Measurements from ENCODE around the gene STARD7. TPM values are rescaled to one million over a fixed set of nuclear protein-coding genes. Genes with fewer than 3 reads are reported as not detected.

Gene STARD7
- total RNA-seq, 2 experiments from 2014 or later, result 241 to 248 TPM

GRCh38 chr2:96146153-96146880 is 62.3 kb downstream of the STARD7 start:
- POLR2A ChIA-PET, result interaction anchor here (0.5 to 8.1 kb wide), 8 partner anchors 14 to 176 kb away, joined by 3 to 240 read pairs (median 4); partner anchors contain the start of gene STARD7
- CTCF ChIA-PET, result interaction anchor here (0.6 to 9.5 kb wide), 5 partner anchors 8 to 123 kb away, joined by 3 to 141 read pairs (median 5); no protein-coding TSS in a partner anchor

GRCh38 chr2:96145848-96146152 is 62.8 kb downstream of the STARD7 start:
- CTCF ChIA-PET, result interaction anchor here (0.6 to 9.5 kb wide), 4 partner anchors 8 to 122 kb away, joined by 3 to 141 read pairs (median 46); no protein-coding TSS in a partner anchor
- POLR2A ChIA-PET, result interaction anchor here (1.4 to 8.1 kb wide), 5 partner anchors 15 to 63 kb away, joined by 3 to 240 read pairs (median 6); partner anchors contain the start of gene STARD7

GRCh38 chr2:96145036-96145847 is 63.4 kb downstream of the STARD7 start, which contains the start of gene DUSP2:
Gene DUSP2 (minus strand): TSS chr2:96145440. CDS start chr2:96145354, 86 bp downstream.
- POLR2A ChIA-PET, result interaction anchor here (1.0 to 8.1 kb wide), 6 partner anchors 9 to 63 kb away, joined by 3 to 240 read pairs (median 6); partner anchors contain the start of gene STARD7
- CTCF ChIA-PET, result interaction anchor here (0.9 to 9.5 kb wide), 5 partner anchors 9 to 123 kb away, joined by 3 to 141 read pairs (median 4); no protein-coding TSS in a partner anchor

GRCh38 chr2:96144481-96145035 is 64.1 kb downstream of the STARD7 start:
- ChIA-PET CTCF (interaction anchor here (1.1 to 9.5 kb wide), 4 partner anchors 17 to 122 kb away, joined by 3 to 141 read pairs (median 46); no protein-coding TSS in a partner anchor), POLR2A (interaction anchor here (1.0 to 8.1 kb wide), 5 partner anchors 8 to 30 kb away, joined by 3 to 240 read pairs (median 6); no protein-coding TSS in a partner anchor)

GRCh38 chr2:96143848-96144480 is 64.7 kb downstream of the STARD7 start:
- ChIA-PET CTCF (interaction anchor here (1.1 to 9.5 kb wide), 4 partner anchors 17 to 122 kb away, joined by 3 to 141 read pairs (median 46); no protein-coding TSS in a partner anchor), POLR2A (interaction anchor here (1.8 to 8.1 kb wide), 4 partner anchors 13 to 38 kb away, joined by 5 to 240 read pairs (median 12); no protein-coding TSS in a partner anchor)

- ChIA-PET POLR2A (interaction anchor here (1.2 to 8.1 kb wide), 5 partner anchors 10 to 65 kb away, joined by 3 to 240 read pairs (median 7); partner anchors contain the start of gene STARD7), CTCF (interaction anchor here (1.0 to 9.5 kb wide), 7 partner anchors 10 to 38 kb away, joined by 3 to 141 read pairs (median 8); no protein-coding TSS in a partner anchor)
Measured at GRCh38 chr2:96143231-96143847, 65.3 kb downstream of the STARD7 start.

- POLR2A ChIA-PET, result interaction anchor here (1.1 to 8.1 kb wide), 7 partner anchors 11 to 385 kb away, joined by 3 to 240 read pairs (median 5); partner anchors contain the start of gene STARD7
- CTCF ChIA-PET, result interaction anchor here (0.6 to 9.5 kb wide), 10 partner anchors 8 to 39 kb away, joined by 3 to 141 read pairs (median 6); no protein-coding TSS in a partner anchor
Measured at GRCh38 chr2:96142217-96143113, 66.2 kb downstream of the STARD7 start.

- ChIA-PET CTCF (interaction anchor here (1.4 to 9.5 kb wide), 5 partner anchors 11 to 33 kb away, joined by 4 to 141 read pairs (median 12); no protein-coding TSS in a partner anchor), POLR2A (interaction anchor here (2.1 to 8.1 kb wide), 3 partner anchors 19 to 67 kb away, joined by 7 to 240 read pairs (median 19); partner anchors contain the start of gene STARD7)
Measured at GRCh38 chr2:96141624-96141967, 67.0 kb downstream of the STARD7 start.

GRCh38 chr2:96140941-96141623 is 67.5 kb downstream of the STARD7 start:
- CTCF ChIA-PET, result interaction anchor here (0.6 to 9.5 kb wide), 7 partner anchors 20 to 67 kb away, joined by 3 to 141 read pairs (median 4); no protein-coding TSS in a partner anchor
- POLR2A ChIA-PET, result interaction anchor here (1.4 to 8.1 kb wide), 3 partner anchors 20 to 33 kb away, joined by 6 to 240 read pairs (median 19); no protein-coding TSS in a partner anchor

GRCh38 chr2:96139181-96139758 is 69.4 kb downstream of the STARD7 start:
- POLR2A ChIA-PET, result interaction anchor here (0.7 to 3.2 kb wide), 5 partner anchors 19 to 128 kb away, joined by 3 to 13 read pairs (median 4); partner anchors contain the start of gene STARD7
- CTCF ChIA-PET, result interaction anchor here (0.7 to 4.3 kb wide), 17 partner anchors 9 to 151 kb away, joined by 3 to 104 read pairs (median 4); no protein-coding TSS in a partner anchor

- ChIA-PET POLR2A (interaction anchor here (0.7 to 3.2 kb wide), 6 partner anchors 20 to 129 kb away, joined by 3 to 13 read pairs (median 6); partner anchors contain the start of gene STARD7), CTCF (interaction anchor here (0.7 to 4.3 kb wide), 21 partner anchors 10 to 152 kb away, joined by 3 to 104 read pairs (median 4); no protein-coding TSS in a partner anchor)
Measured at GRCh38 chr2:96138179-96139145, 70.2 kb downstream of the STARD7 start, which contains the start of gene ASTL. Gene ASTL (minus strand): TSS chr2:96138502. CDS start chr2:96138436, 66 bp downstream.

- ChIA-PET POLR2A (interaction anchor here (1.7 to 3.2 kb wide), 3 partner anchors 21 to 37 kb away, joined by 7 to 13 read pairs (median 8); no protein-coding TSS in a partner anchor), CTCF (interaction anchor here (0.9 to 4.3 kb wide), 10 partner anchors 13 to 145 kb away, joined by 3 to 104 read pairs (median 4); no protein-coding TSS in a partner anchor)
Measured at GRCh38 chr2:96137321-96138178, 71.1 kb downstream of the STARD7 start.
